H7 (cell line): ENCODE measurements around the gene UPK1B. TPM values are rescaled to one million over a fixed set of nuclear protein-coding genes. Genes with fewer than 3 reads are reported as not detected.
"Not testable (repeated sequence)": the region's sequence is repeated elsewhere in the genome, so short reads cannot be mapped to it uniquely, and the experiment has no call there.

ENCODE experiments used
- DNase-seq: peaks from one replicate; pipeline ENCODE4 v3.0.0; 2012
- H3K27me3 ChIP-seq: 2 replicates; pipeline ENCODE4 v1.6.0; 2011; ENCODE audit warnings: mild to moderate bottlenecking, low read length; ENCODE audit not compliant: control insufficient read depth, insufficient read depth
- H3K36me3 ChIP-seq: replicated peaks from 2 replicates; pipeline ENCODE4 v1.5.1; 2011; ENCODE audit warnings: low read length; ENCODE audit not compliant: control insufficient read depth, insufficient read depth
- H3K4me3 ChIP-seq: 2 replicates; pipeline ENCODE4 v1.5.1; 2011; ENCODE audit warnings: low read depth, mild to moderate bottlenecking, control low read depth, low read length, moderate library complexity; ENCODE audit not compliant: insufficient read depth
- total RNA-seq: library from RNA; depleted of rRNA; stranded (reverse); fragments of >200 nt; shearing (Covaris generic); gene quantifications from 2 replicates; pipeline ENCODE4 v1.2.3, GENCODE V29; 2014; rRNA removed

The UPK1B gene
- 0.33 and 0.62 TPM in 2 replicates for total RNA-seq

DNA sequence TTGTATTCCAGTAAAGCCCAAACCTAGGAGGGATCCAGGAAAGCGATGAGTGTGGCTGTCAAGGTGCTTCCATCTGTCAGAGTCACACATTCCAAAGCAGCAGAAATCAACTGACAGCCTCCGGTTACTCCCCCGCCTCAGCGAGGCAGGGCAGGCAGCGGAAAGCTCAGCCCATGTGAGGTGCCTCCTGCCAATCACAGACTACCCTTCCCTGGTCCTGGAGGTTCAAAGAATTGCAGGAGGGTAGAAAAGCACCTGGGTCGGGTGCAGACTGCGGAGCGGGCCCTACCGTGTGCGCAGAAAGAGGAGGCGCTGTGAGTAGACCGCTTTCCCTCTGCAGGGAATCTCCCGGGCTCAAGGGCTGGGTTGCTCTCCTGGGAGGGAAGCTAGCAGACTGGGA is at the start of gene UPK1B:
Gene UPK1B, plus strand, starts transcription at position 274 of the 400 bp plus-strand sequence. CDS start 13,144 bp downstream, outside the sequence.
- peak; percentile 87 for DNase-seq
- Histone ChIP-seq H3K4me3 (no peak within 1 kb of the TSS), H3K27me3 (no peaks in the 10 kb centered on the region), H3K36me3 (no peaks in the 10 kb centered on the region)

DNA sequence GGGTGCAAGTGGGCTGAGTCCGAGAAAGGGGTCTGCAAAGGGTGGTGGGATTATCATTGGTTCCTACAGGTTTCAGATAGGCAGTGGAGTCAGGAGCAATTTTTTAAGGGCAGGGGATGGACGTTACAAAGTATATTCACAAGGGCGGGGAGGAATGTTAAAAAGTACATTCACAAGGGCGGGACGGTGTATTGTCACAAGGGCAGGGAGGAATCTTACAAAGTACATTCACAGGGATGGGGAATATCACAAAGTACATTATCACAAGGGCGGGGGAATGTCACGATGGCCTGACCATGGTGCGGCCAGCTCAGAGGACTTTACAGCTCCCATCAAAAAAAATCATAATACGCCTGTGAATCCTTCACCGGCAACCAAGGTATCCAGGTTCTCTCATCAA is 48.1 kb upstream of the UPK1B start:
- Histone ChIP-seq H3K4me3 (no peak overlapping the region), H3K36me3 (no peaks in the 10 kb centered on the region), H3K27me3 (no peaks in the 10 kb centered on the region)
- DNase-seq = no peak

DNA sequence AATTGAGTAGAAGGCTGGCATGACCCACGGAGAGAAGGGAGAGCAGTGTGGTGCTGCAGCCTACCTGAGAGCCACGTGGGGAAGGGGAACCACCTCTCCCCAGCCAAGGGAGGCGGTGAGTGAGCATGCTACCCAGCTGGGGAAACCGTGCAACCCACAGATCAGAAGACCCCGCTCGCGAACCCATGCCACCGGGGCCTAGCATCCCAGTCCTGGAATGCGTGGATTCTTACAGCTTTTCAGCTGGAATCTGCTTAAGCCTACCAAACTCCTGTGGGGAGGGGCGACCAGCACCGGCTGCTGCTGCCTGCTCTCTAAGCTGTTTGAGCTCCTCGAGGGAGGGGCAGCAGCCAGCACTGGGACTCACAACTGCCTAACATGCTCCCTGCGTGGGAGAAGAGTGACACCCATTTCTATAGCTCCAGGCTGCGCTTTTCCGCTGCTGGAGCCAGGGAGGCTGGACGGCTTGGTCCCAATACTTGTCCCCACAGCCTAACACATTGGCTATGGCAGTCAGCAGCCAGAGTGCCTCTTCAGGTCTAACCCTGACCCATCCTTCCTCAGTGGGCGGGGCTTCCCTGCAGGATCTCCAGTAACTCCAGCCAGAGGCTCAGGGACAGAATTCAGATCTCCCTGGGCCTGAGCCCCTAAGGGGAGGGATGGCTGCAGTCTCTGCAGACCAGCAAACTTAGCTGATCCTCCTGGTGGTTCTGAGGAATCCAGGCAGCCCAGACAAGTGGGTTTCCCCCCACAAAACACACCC is 47.5 kb upstream of the UPK1B start:
- no peak overlapping the region for H3K4me3 ChIP-seq
- no peaks in the 10 kb centered on the region for H3K36me3 ChIP-seq
- DNase-seq = no peak
- H3K27me3 ChIP-seq = no peaks in the 10 kb centered on the region

- not testable (repeated sequence) for H3K4me3 ChIP-seq, H3K36me3 ChIP-seq, H3K27me3 ChIP-seq, DNase-seq
Observed at GRCh38 chr3:119130291-119130690, 43.1 kb upstream of the UPK1B start.

- not testable (repeated sequence) for H3K36me3 ChIP-seq, H3K27me3 ChIP-seq, DNase-seq, H3K4me3 ChIP-seq
Observed at GRCh38 chr3:119132291-119132690, 41.1 kb upstream of the UPK1B start.

- not testable (repeated sequence) for H3K36me3 ChIP-seq, H3K4me3 ChIP-seq, DNase-seq, H3K27me3 ChIP-seq
Observed at GRCh38 chr3:119139360-119139759, 34.0 kb upstream of the UPK1B start.

DNA sequence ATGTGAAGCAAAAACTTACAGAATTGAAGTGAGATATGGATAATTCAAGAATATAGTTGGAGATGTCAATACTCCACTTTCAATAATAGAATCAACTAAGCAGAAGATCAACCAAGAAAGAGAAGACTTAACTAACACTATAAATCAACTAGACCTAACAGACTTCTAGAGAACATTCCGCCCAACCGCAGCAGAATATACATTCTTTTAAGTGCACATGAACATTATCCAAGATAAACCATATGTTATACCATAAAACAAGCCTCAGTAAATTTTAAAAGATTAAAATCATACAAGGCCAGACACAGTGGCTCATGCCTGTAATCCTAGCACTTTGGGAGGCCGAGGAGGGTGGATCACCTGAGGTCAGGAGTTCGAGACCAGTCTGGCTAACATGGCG is 32.9 kb upstream of the UPK1B start:
- Histone ChIP-seq H3K36me3 (no peaks in the 10 kb centered on the region), H3K4me3 (no peak overlapping the region), H3K27me3 (no peaks in the 10 kb centered on the region)
- no peak for DNase-seq

GRCh38 chr3:119145128-119145499 is 28.3 kb upstream of the UPK1B start:
- Histone ChIP-seq H3K4me3 (no peak overlapping the region), H3K36me3 (no peaks in the 10 kb centered on the region), H3K27me3 (no peaks in the 10 kb centered on the region)
- no peak for DNase-seq

DNA sequence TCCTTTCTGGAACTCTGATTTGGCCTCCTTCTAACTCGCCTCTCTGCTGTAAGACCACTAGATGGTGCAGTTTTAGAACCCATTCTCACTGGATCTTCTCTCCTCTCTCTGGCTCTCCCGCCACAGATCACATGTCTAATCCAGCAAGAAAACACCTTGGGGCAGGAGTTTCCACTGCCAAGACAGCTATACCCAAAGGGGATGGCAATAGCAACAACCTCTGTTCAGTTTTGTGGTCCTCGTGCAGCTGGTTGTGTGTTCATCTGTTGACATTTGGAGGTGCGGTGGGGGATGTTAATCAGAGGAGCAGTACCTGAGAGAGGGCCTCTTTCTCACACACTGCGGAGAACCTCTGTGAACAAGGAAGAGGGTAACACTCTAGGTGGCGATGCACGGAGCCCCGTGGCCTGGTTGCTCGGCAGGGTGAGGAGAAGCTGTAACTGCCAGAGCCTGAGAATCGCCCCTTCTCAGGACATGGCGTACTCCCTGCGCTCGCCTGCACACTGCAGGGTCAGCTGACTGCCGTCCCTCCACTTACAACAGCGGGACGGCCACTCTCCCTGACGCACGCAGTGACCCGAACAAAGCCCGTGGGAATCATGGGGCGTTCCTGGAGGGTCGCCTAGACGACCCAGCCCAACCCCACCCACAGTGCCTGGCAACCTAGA is 27.8 kb upstream of the UPK1B start, which contains the start of gene TEX55:
Gene TEX55, plus strand, starts transcription at position 666 of the 668 bp plus-strand sequence. CDS start 25 bp downstream, outside the sequence.
- no peaks in the 10 kb centered on the region for H3K36me3 ChIP-seq
- no peak within 1 kb of the TSS for H3K4me3 ChIP-seq
- no peaks in the 10 kb centered on the region for H3K27me3 ChIP-seq
- DNase-seq = peak; percentile 82

- no peak overlapping the region for H3K4me3 ChIP-seq
- no peaks in the 10 kb centered on the region for H3K36me3 ChIP-seq
- H3K27me3 ChIP-seq = no peaks in the 10 kb centered on the region
- DNase-seq = no peak
Observed at GRCh38 chr3:119146578-119147375, 26.6 kb upstream of the UPK1B start.

DNA sequence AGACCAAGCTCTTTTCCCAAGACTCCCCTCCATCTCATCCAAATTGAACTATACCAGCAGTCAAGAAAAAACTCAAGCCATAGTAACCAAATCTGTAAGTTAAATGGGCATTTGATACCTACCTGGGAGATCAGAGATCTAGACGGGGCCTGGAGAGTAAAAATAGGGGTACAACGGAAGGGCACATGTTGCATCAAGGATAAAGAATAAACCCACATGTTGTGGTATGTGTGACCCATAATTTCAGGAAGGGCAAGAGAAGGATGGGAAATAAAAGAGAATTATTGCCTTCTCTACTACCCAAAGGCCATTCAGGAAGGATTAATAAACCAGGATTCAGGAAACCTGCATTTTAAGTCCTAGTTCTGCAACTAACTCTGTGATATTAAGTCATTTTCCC is 25.9 kb upstream of the UPK1B start:
- Histone ChIP-seq H3K4me3 (no peak overlapping the region), H3K27me3 (no peaks in the 10 kb centered on the region), H3K36me3 (no peaks in the 10 kb centered on the region)
- no peak for DNase-seq

GRCh38 chr3:119148493-119149180 is 24.8 kb upstream of the UPK1B start:
- no peak for DNase-seq
- Histone ChIP-seq H3K4me3 (no peak overlapping the region), H3K27me3 (no peaks in the 10 kb centered on the region), H3K36me3 (no peaks in the 10 kb centered on the region)

GRCh38 chr3:119149484-119149883 is 23.9 kb upstream of the UPK1B start:
- Histone ChIP-seq H3K4me3 (no peak overlapping the region), H3K27me3 (no peaks in the 10 kb centered on the region), H3K36me3 (no peaks in the 10 kb centered on the region)
- no peak for DNase-seq

- H3K27me3 ChIP-seq = no peaks in the 10 kb centered on the region
- no peak overlapping the region for H3K4me3 ChIP-seq
- no peaks in the 10 kb centered on the region for H3K36me3 ChIP-seq
- no peak for DNase-seq
Observed at GRCh38 chr3:119156868-119157267, 16.5 kb upstream of the UPK1B start.
